Mucosa of stomach (tissue), 1 donor: Measurements from ENCODE around the gene OAT.
"Not testable (repeated sequence)": the region's sequence is repeated elsewhere in the genome, so short reads cannot be mapped to it uniquely, and the experiment has no call there.

Experiments used
- H3K27me3 ChIP-seq: one replicate; pipeline ENCODE4 v1.7.0; 2013; ENCODE audit warnings: mild to moderate bottlenecking, low read length; ENCODE audit not compliant: control insufficient read depth, insufficient read depth
- H3K36me3 ChIP-seq: one replicate; pipeline ENCODE4 v1.7.0; 2013; ENCODE audit warnings: low read length; ENCODE audit not compliant: control insufficient read depth, insufficient read depth
- H3K4me1 ChIP-seq: one replicate; pipeline ENCODE4 v1.7.0; 2013; ENCODE audit warnings: mild to moderate bottlenecking, low read length; ENCODE audit not compliant: control insufficient read depth, insufficient read depth
- H3K4me3 ChIP-seq: one replicate; pipeline ENCODE4 v1.7.0; 2013; ENCODE audit warnings: low read length
- H3K9ac ChIP-seq: one replicate; pipeline ENCODE4 v1.7.0; 2013; ENCODE audit warnings: mild to moderate bottlenecking, low read length, moderate library complexity
- H3K9me3 ChIP-seq: one replicate; pipeline ENCODE4 v1.7.0; 2013; ENCODE audit warnings: mild to moderate bottlenecking, low read length, moderate library complexity; ENCODE audit not compliant: control insufficient read depth
- donor health status: Pancreatic carcinoma.

OAT gene

DNA sequence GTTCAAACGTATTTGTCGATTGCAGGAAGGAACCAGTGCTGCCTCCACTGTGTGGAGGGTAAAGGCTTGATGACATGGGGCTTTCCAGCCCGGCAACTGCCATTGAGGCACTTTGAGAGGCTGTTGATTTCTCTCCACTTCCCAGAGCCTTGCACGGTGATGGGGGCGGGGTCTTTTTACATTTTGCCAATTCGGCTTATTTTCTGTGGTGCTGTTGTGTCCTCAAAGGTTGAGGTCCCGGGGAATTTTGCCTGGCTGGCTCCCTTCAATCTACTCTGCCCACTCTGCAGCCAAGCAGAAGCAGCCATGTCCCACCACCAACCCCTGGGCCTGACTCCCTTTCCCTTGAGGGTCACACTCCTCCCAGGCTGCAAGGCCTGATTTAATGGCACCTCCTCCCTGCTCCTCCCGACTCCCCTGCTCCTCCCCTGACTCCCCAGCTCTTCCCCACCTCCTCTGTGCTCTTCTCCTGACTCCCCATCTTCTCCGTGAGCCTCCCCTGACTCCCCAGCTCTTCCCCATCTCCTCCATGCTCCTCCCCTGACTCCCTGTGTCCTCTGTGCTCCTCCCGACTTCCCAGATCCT, 39.0 kb downstream of the OAT start:
- Histone ChIP-seq H3K9ac (no peak overlapping the region), H3K4me3 (no peak overlapping the region), H3K9me3 (no peaks in the 10 kb centered on the region), H3K27me3 (peaks cover 18% of the 10 kb centered on the region), H3K4me1 (peaks cover 6% of the 10 kb centered on the region), H3K36me3 (no peaks in the 10 kb centered on the region)

DNA sequence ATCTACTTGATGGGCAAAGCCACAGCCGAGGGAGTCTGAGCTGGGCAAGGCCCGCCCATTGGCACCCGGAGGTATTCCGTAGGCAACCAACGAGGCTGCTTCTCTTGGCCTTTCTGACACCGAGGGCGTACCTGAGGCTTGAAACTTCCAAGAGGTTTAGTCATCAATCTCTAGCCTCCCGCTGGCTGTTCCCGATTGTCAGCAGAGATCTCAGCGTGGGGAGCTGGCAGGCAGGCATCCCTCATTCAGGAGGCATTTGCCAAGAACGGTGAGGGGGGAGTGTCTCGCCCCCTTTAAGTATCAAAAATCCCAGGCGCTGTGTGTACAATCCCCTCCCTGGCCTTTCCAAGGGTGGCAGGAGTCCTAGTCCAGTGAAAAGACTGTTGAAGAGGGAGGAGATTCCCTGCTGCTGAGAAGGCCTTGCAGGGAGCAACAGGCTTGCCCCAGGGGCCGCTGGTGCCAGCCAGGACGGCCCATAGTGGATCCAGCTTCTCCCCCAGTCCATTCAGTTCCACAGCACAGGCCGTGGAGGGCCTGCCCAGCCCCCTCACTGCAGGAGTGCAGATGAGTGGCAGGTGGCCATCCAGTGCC, 39.7 kb downstream of the OAT start:
- no peak overlapping the region for H3K4me3 ChIP-seq
- H3K27me3 ChIP-seq: peaks cover 18% of the 10 kb centered on the region
- no peaks in the 10 kb centered on the region for H3K36me3 ChIP-seq
- peaks cover 6% of the 10 kb centered on the region for H3K4me1 ChIP-seq
- H3K9ac ChIP-seq: no peak overlapping the region
- H3K9me3 ChIP-seq: no peaks in the 10 kb centered on the region

DNA sequence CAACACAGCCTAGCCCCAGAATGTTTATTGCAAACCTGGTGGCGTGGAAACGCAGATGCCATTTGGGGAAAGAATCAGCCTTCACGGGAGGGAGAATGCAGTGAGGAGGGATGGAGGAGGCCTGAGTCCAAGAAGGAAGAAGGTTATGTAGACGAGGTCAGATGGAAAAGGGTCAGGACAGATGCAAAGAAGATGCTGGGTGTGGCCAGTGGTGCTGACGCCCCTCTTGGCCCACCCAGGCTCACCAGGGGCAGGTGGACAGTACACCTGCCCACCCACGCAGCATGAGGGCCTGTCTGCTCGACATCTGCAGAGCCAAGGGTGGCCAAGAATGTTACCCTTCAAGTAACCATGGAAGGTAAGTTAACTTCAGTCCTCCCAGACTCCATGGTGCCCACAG, 40.5 kb downstream of the OAT start:
- no peaks in the 10 kb centered on the region for H3K9me3 ChIP-seq
- H3K27me3 ChIP-seq: peaks cover 18% of the 10 kb centered on the region
- no peak overlapping the region for H3K9ac ChIP-seq

DNA sequence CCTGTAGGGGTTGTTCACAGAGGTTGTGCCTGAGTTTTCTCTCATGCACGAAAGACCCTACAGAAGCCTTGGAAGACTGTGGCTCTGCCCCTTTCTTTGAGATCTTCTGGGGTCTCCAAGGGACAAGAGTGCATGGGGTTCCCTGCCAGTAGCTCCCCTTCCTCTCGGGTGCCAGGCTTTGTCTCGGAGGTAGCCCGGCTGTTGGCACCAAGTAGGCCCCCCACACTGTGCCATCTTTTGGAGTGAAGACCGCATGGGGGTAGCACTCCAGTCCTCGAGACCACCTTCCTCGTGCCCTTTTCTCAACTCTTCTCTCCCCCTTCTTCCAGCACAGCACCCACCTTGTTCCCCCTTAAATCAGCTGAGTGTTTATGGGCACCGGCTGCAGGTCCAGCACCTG, 41.6 kb downstream of the OAT start:
- Histone ChIP-seq H3K9me3 (no peaks in the 10 kb centered on the region), H3K36me3 (no peaks in the 10 kb centered on the region), H3K4me1 (peaks cover 6% of the 10 kb centered on the region), H3K27me3 (peaks cover 18% of the 10 kb centered on the region), H3K9ac (no peak overlapping the region), H3K4me3 (no peak overlapping the region)

More for the DNA sequence above, 40.5 kb downstream of the OAT start:
- Histone ChIP-seq H3K36me3 (no peaks in the 10 kb centered on the region), H3K4me1 (peaks cover 6% of the 10 kb centered on the region), H3K4me3 (no peak overlapping the region)

DNA sequence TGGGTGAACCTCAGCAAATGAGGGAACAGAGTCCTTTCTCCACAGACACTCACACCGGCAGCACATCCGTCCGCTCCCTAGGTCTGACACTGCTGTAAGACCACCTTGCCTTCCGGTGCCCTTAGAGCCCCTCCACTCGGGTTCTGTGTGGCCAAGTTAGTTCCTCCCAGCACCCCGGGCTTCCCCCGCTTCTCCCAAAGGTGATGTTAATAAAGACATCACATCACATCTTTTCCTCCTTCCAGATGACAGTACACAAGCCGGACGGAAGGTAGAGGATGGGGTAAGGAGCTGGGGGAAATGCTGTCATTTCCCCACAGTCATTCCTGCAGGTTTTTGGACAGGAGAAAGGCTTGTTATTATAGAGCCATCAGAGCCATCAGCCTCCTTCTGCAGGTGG, 42.3 kb downstream of the OAT start:
- no peaks in the 10 kb centered on the region for H3K36me3 ChIP-seq
- peaks cover 13% of the 10 kb centered on the region for H3K27me3 ChIP-seq
- no peak overlapping the region for H3K9ac ChIP-seq
- H3K9me3 ChIP-seq: no peaks in the 10 kb centered on the region
- H3K4me3 ChIP-seq: no peak overlapping the region
- peaks cover 6% of the 10 kb centered on the region for H3K4me1 ChIP-seq

DNA sequence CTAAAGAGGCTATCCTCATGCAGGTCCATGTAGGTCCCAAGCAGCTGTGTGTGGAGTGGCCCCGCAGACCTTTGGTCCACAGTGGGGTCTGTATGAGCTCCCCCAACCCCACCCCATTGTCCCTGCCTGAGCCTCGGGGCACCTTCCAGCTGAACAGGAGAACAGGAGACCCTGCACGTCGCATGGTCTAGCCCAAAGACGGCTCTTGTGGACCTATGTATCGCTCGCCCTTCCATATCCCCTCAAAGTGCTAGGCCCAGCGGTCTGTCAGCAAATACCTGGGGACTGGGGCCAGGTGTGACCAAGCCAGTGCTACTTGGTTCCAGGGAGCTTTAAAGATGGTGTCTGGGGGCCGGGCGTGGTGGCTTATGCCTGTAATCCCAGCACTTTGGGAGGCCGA, 43.0 kb downstream of the OAT start:
- Histone ChIP-seq H3K4me1 (peaks cover under 1% of the 10 kb centered on the region), H3K36me3 (no peaks in the 10 kb centered on the region), H3K9me3 (no peaks in the 10 kb centered on the region), H3K4me3 (no peak overlapping the region), H3K9ac (no peak overlapping the region), H3K27me3 (peaks cover 6% of the 10 kb centered on the region)

DNA sequence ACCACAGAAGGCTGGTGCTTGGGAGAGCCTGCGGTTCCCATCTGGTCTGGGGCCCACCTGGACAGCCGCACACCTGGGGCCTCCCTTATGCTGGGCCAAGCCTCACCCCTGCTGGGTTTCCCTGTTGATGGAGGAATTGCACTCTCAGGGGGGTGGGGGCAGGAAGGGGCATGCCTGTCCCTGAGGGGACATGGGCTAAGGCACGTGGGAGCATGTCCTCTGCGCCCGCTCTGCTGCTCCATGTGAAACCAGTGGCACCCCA, 43.4 kb downstream of the OAT start:
- no peaks in the 10 kb centered on the region for H3K9me3 ChIP-seq
- H3K36me3 ChIP-seq: no peaks in the 10 kb centered on the region
- no peak overlapping the region for H3K9ac ChIP-seq
- no peak overlapping the region for H3K4me3 ChIP-seq
- no peaks in the 10 kb centered on the region for H3K4me1 ChIP-seq
- peaks cover 2% of the 10 kb centered on the region for H3K27me3 ChIP-seq

DNA sequence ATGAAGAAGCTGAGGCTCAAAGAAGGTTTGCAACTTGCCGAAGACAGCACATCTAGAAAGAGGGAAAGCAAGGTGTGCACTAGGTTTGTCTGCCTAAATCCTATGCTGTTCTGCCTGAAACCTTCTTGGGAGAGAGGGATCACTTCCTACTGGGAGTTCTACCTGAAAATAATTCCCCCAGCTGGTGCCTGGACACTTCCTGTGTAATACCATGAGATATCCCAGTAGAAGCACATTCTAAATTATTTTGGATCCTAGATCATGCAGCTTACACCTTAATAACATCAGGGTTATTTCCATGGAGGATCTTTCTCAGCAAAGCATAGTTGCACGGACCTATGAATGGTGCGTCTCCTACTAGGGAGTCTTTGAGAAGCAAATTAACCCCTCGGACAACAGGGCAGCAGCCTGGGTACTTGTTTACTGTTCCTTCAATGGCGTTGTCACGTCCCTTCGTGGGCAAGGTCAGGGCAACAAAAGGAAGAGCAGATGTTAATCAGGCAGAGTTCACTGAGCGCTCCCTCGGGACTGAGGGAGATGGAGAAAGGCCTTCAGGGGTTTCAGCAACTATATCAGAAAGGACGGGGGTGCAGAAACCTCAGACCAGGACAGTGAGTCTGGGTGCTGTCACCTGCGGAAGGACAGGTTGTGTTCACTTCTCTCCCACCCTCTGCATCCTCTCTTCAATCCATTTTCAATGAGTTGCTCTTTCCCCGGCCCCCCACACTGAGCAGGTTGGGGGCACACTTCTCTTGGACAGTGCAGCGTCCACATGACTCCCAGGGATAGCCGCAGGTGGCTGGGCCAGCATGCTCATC, 44.0 kb downstream of the OAT start:
- Histone ChIP-seq H3K4me3 (no peak overlapping the region), H3K9ac (no peak overlapping the region), H3K4me1 (no peaks in the 10 kb centered on the region), H3K27me3 (no peaks in the 10 kb centered on the region), H3K9me3 (no peaks in the 10 kb centered on the region), H3K36me3 (no peaks in the 10 kb centered on the region)

DNA sequence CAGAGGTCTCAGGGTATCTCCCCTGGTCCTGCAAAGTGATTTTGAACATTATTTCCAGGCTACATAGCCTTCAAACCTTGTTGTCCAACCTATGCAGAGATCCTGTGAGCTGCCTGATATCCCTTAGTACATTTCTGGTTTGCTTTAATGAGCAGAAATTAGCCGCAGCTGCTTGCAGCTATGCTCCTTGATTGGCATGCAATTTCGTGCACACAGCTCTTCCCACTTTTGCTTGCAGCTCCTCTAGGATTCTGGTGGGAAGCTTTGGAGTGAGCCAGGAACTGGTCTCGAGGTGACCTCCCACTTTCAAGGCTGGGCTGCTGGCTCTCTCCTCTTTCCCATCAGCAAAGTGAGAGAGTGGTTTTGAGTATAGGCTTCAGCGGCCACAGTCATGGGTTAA, 45.8 kb downstream of the OAT start:
- Histone ChIP-seq H3K9me3 (no peaks in the 10 kb centered on the region), H3K9ac (no peak overlapping the region), H3K36me3 (no peaks in the 10 kb centered on the region), H3K4me3 (no peak overlapping the region), H3K4me1 (no peaks in the 10 kb centered on the region), H3K27me3 (no peaks in the 10 kb centered on the region)

DNA sequence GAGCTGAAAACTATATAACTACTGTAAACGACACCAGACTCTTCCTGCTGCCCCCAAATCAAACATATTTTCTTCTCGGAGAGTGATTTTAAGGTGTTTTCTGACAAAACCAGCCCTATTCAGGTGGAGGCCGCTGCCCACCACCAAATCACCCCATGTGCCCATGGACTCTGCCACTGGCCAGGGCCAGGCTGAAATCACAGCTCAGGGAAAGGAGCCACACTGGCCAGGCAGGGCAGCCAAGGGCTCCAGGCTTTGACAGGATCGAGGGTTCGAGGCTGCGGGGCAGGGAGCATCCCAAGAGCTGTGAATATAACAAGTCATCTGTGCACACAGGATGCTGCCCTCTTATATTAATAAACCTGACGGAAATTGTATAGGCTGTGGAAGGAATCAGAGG, 48.3 kb downstream of the OAT start:
- H3K9ac ChIP-seq: no peak overlapping the region
- H3K4me3 ChIP-seq: no peak overlapping the region

DNA sequence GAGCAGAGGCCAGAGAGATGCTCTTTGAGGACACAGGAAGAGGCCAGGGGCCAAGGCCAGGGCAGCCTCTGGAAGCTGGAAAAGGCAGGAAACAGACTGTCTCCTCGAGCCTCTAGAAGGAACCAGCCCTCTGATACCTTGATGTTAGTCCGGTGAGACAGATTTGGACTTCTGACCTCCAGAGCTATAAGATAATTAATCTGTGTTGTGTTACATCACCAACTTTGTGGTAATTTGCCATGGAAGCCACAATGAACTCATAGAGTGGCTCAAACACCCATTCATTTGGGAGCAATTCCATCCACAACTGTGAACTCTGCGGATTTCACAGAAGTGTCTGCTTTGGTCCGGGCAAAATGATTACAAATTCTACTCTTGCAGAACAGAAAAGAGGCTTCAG, 48.7 kb downstream of the OAT start:
- no peak overlapping the region for H3K9ac ChIP-seq
- H3K9me3 ChIP-seq: no peaks in the 10 kb centered on the region
- H3K36me3 ChIP-seq: no peaks in the 10 kb centered on the region
- no peak overlapping the region for H3K4me3 ChIP-seq
- no peaks in the 10 kb centered on the region for H3K4me1 ChIP-seq
- H3K27me3 ChIP-seq: no peaks in the 10 kb centered on the region

More for the DNA sequence above, 48.3 kb downstream of the OAT start:
- no peaks in the 10 kb centered on the region for H3K9me3 ChIP-seq
- no peaks in the 10 kb centered on the region for H3K4me1 ChIP-seq
- H3K36me3 ChIP-seq: no peaks in the 10 kb centered on the region
- no peaks in the 10 kb centered on the region for H3K27me3 ChIP-seq

DNA sequence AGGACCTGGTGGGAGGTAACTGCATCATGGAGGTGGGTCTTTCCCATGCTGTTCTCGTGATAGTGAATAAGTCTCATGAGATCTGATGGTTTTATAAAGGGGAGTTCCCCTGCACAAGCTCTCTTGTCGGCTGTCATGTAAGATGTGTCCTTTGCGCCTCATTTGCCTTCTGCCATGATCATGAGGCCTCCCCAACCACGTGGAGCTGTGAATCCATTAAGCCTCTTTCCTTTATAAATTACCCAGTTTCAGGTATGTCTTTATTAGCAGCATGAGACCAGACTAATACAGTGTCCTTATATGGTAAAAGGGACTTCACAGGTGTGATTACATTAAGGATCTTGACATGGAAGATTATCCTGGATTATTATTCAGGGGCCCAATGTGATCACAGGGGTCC, 49.2 kb downstream of the OAT start:
- H3K4me1 ChIP-seq, H3K9me3 ChIP-seq, H3K27me3 ChIP-seq, H3K9ac ChIP-seq, H3K36me3 ChIP-seq, H3K4me3 ChIP-seq: not testable (repeated sequence)
